AG09309 (cell line): ENCODE measurements around the gene RIPOR2.
A peak's percentile ranks its signal among the peaks of the same experiment; 100 is the strongest.
"Not testable (repeated sequence)": the region's sequence is repeated elsewhere in the genome, so short reads cannot be mapped to it uniquely, and the experiment has no call there.

ENCODE experiments used
- DNase-seq: peaks from one replicate; pipeline ENCODE4 v3.0.0-alpha.2; 2010; ENCODE audit warnings: low read depth
- H3K4me3 ChIP-seq: 2 replicates; pipeline ENCODE4 v1.5.1; 2011; ENCODE audit warnings: mild to moderate bottlenecking, low read depth, low read length, moderate library complexity; ENCODE audit not compliant: control insufficient read depth
- TF ChIP-seq, protein P1 (sequence below): IDR thresholded peaks from 2 replicates; pipeline ENCODE4 v1.5.1; 2011; ENCODE audit warnings: mild to moderate bottlenecking, low read depth, low read length, inconsistent platforms; ENCODE audit not compliant: insufficient read depth, control insufficient read depth; ENCODE audit errors: missing control alignments

RIPOR2 gene

DNA sequence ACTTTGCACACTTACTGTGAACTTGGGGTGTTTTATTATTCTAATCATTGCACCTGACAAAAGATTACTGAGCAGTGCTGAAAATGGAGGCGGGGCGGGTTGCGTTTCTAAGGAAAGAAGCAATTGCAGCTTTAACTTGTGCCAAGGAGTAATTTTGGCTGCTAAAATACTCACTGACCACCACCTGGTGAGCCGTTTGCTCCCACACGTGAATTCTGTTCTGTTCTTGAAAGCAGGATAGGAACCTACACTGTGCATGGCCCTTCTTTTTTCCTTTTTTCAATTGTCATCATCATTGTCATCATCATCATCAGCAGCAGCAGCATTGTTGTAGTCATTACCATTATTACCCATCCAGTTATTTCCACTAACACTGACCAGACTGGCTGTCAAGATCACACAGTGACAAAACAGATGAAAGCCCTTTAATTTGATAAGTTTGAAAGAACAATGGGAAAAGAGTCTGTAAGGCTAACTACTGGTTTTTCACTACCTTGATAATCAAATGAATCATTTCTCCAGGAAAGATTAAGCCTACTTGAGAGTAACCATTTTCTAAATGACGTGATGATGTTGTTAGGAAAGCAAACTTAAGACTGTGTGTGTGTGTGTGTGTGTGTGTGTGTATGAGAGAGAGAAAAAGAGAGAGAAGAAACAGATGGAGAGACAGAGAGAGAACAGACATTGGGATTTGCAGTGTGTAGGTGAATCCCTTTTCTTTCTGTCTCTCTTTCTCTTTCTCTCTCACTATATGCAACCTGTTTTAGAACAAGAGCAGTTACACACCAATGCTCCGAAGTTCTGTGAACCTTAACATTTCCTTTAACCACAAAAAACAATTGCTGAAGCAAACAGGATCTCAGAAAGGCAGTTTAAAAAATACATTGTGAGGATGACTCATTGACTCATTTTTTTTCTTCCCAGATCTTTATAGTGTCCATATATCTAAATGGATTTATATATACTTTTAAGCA is 3.8 kb downstream of the RIPOR2 start:
- TF ChIP-seq, protein P1, sequence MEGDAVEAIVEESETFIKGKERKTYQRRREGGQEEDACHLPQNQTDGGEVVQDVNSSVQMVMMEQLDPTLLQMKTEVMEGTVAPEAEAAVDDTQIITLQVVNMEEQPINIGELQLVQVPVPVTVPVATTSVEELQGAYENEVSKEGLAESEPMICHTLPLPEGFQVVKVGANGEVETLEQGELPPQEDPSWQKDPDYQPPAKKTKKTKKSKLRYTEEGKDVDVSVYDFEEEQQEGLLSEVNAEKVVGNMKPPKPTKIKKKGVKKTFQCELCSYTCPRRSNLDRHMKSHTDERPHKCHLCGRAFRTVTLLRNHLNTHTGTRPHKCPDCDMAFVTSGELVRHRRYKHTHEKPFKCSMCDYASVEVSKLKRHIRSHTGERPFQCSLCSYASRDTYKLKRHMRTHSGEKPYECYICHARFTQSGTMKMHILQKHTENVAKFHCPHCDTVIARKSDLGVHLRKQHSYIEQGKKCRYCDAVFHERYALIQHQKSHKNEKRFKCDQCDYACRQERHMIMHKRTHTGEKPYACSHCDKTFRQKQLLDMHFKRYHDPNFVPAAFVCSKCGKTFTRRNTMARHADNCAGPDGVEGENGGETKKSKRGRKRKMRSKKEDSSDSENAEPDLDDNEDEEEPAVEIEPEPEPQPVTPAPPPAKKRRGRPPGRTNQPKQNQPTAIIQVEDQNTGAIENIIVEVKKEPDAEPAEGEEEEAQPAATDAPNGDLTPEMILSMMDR, result no peak
- no peak overlapping the region for H3K4me3 ChIP-seq
- no peak for DNase-seq

DNA sequence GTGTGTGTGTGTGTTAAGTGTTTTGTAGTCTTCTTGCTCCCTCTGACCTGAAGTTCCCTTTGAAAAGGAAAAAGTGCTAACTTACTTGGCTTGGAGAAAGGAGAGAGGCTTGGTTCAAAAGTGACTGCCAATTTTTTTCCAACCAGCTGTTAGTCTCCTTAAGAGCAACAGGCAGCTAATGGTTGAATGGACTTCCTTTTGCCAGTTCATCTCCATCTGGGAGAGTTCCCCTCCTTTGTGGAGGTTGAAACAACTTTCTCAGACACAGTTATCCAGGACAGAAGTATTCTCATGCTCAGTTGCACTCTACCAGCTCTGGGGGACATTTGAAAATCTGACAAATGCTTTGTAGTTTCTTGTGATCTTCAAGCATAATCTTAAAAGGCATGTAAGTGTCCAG is 4.5 kb downstream of the RIPOR2 start:
- no peak overlapping the region for H3K4me3 ChIP-seq
- TF ChIP-seq, protein P1, result no peak
- no peak for DNase-seq

DNA sequence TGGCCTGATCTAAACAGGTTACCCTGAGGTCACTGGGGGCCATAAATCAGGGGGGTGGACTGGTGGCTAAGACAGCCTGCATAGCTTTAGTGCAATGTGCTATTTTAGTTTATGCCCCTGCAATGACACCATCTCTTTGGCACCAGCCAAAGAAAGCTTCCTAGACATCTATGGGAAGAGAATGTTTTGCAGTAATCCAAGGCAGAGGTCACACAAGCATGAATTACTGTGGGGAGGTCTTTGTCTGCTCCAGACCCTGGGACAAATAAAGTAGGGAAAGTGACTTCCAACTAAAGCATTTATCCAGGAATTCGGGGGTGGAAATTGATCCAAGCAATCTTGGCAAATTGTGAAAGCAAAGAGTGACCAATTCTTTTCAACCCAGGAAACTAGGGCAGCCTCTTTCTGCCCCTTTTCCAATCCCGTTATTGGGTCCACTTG is 5.3 kb downstream of the RIPOR2 start:
- TF ChIP-seq, protein P1, result no peak
- no peak overlapping the region for H3K4me3 ChIP-seq
- peak; percentile 35 for DNase-seq

DNA sequence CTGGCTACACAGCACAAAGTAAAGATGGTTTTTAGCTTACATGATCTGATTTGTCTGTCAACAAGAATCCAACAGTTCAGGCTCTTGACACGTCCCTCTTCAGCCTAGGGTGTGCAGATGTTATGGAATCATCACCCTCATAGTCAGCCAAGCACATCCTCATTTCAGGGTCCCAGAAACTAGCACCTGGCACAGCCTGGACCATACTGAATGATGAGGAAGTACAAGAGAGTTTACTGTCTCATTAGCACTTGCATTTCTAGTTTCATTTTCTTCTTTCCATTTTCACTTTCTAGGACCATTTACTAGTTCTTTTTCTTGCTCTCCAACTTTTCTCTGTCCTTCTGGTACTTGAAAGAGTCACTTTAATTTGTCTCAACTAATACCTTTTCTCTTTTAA is 6.5 kb downstream of the RIPOR2 start:
- DNase-seq, result no peak
- TF ChIP-seq, protein P1, result no peak
- no peak overlapping the region for H3K4me3 ChIP-seq

DNA sequence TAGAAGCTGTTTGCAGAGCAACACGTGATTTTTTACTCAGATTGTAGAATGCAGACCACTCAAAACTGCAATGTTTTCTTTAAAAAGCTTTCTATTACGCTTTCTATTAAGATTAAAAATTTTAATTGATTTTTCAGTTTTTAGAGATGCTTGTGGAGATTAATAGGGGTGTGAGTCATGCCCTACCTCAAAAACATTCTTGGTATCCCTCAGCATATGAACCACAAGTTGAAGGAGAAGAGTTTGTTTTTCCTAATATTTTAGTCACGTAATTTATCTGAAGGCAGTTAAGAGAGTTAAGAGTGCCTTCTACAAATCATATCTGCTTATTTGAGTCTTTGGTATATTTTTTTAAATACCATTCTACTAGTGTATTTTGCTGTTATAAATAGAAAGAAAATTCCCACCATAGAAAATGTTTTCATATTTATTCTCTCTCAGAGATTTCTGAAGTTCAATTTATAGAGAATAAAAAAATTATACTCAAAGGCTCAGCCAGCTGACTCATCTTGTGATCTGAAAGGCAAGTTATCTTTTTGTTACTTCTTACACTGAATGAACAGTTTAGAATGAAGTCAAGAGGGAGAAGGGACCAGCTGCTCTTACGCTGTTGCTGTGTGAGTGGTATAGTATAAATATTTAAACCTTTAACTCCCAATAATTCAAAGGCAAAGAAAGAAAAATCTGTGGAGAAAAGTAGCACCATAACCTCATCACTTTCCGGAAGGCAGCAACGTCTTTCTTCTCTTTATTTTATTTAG is 7.6 kb downstream of the RIPOR2 start:
- TF ChIP-seq, protein P1, result no peak
- DNase-seq, result no peak
- no peak overlapping the region for H3K4me3 ChIP-seq

DNA sequence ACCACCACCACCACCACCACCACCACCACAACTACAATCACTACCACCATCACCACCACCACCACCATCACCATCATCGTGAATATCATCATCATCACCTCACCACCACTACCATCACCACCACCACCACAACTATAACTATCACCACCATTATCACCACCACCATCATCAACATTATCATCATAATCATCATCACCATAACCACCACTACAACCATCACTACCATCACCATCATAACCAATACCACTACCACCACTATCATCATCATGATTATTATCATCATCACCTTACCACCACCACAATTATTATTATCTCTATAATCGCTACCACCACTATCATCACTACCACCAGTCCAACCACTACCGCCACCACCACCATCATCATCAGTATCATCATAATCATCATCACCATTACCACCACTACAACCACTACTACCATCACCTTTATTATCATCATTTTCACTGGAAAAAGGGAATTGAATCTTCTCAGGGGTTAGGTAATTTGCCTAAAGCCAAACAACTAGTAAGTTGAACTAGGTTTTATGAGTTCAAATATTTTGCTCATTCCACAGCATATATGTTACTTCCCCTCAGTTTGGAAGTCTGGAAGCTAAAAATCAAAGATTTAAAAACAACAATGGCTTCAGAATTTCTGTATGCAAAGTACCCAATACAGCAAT is 8.3 kb downstream of the RIPOR2 start:
- no peak overlapping the region for H3K4me3 ChIP-seq
- DNase-seq, result no peak
- TF ChIP-seq, protein P1, result no peak

DNA sequence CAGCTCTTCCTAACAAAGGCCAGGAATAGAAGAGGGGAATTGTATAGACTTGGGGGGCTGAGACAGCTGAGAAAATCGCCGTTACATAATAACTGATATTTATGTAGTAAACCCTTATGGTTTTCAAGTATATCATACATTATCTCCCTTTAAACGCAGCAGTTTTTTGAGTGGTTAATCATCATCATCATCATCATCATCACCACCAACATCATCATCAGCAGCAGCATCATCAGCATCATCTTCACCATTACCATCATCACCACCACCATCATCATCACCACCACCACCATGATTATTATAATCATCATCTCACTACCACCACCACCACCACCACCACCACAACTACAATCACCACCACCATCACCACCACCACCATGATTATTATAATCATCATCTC is 9.1 kb downstream of the RIPOR2 start:
- not testable (repeated sequence) for H3K4me3 ChIP-seq, DNase-seq
